Stimulated activated CD8-positive, alpha-beta memory T cell treated with anti-CD3 and anti-CD28 coated beads, Interleukin-4, amount 100 ng/mL, for 1 hour (primary cell): ENCODE data around the gene ZNF263.
"Not testable (repeated sequence)": the region's sequence is repeated elsewhere in the genome, so short reads cannot be mapped to it uniquely, and the experiment has no call there.

ENCODE experiments used
- DNase-seq, 2 donors: peaks; one replicate each; pipeline ENCODE4 v3.0.0-alpha.2; 2020; ENCODE audit warnings: low read depth in 2 of 2, low spot score in 1 of 2

ZNF263 gene

DNA sequence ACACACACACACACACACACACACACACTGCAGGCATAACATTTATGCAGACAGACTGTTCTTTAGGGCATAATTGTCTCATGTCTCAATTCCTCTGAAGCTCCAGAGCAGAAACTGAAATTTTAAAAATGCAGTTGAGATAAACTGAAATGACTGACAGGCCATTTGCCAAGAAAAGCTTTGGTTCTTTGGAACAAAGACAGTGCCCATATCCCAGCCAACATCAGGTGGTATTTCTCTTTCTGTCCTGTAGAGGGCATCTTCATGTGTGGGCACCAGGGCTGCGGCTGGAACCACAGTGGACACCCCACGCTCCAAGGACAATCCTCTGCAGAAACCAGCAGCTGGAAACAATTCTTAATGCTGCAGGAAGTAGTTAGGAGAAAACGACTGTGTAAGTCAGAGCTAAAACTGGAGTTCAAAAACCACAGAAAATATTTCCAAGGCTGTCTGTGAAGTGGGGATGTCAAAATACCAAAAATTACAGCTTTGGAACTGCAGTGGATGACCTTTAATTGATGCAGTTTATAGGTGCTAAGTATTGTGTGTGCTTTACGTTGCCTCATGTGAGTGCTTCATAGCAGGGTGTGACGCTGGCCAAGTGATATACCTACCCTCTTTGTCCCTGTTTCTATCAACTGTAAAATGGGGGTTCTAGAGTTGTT, 16.3 kb upstream of the ZNF263 start:
- DNase-seq = no peak

GRCh38 chr16:3268294-3268693, 15.0 kb upstream of the ZNF263 start:
- no peak for DNase-seq

- DNase-seq = not testable (repeated sequence)
These were observed 12.6 kb upstream of the ZNF263 start for GRCh38 chr16:3270718-3271117.

DNA sequence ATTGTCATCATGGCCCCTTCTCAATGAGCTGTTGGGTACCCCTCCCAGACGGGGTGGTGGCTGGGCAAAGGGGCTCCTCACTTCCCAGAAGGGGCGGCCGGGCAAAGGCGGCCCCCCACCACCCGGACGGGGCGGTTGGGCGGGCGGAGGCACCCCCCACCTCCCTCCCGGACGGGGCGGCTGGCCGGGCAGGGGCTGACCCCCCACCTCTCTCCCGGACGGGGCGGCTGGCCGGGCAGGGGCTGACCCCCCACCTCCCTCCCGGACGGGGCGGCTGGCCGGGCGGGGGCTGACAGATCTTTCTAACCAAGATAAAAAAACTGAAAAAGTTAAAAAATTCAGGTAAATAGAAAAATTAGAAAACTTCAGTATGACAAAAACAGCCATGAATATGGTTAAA, 12.0 kb upstream of the ZNF263 start:
- DNase-seq = not testable (repeated sequence)

DNA sequence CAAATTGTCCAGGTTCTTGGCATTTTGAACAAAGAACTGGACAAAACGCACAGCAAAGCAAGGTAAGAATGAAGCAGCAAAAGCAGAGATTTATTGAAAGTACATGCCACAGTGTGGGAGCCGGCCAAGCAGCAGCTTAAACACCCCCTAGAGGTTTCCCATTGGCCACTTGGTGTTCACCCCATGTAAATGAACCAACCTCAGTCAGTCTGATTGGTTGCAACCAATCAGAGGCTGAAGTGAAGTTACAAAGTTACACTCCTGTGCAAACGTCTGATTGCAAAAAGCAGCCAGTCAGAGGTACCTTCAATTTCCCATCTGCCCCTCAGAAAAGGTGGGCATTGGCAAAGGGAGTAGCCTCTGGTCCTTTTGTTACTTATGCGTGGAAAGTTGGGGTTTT, 8.8 kb upstream of the ZNF263 start:
- no peak for DNase-seq

- no peak for DNase-seq
These were observed 8.3 kb upstream of the ZNF263 start for GRCh38 chr16:3274947-3275346.

GRCh38 chr16:3276679-3277078, 6.6 kb upstream of the ZNF263 start:
- no peak for DNase-seq

GRCh38 chr16:3281222-3281820, 2.0 kb upstream of the ZNF263 start:
- DNase-seq = no peak

- DNase-seq = no peak
These were observed 1.1 kb upstream of the ZNF263 start for GRCh38 chr16:3282103-3282729.

DNA sequence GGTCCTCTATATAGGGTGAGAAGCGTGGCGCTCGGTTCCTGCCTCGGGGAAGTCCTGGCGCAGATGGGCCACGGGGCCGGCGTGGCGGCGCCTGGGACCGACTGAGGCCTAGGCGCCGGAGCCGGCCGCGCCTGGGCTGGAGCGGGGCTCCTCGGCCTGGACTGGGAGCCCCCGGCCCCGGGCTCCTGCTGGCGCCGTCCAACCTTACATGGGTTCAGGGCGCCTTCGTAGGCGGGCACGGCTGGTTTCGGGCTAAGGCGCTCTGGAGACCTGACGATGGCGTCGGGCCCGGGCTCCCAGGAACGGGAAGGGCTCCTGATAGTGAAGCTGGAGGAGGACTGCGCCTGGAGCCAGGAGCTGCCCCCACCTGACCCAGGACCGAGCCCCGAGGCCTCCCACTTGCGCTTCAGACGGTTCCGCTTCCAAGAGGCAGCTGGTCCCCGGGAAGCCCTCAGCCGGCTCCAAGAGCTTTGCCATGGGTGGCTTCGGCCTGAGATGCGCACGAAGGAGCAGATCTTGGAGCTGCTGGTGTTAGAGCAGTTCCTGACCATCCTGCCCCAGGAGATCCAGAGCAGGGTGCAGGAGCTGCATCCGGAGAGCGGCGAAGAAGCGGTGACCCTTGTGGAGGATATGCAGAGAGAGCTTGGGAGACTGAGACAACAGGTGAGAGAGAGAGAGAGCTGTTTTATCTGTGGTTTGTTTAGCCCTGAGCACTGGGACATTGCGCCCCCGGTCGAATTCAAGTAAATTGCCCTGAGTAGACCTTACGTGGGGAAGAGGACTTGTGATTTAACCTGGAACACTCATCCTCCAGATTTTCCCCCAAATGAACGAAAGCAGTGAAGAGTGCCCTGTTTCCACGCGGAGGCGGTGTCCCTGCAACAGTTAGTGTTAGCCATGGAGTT, 504 bp downstream of the ZNF263 start:
- DNase-seq = no peak

DNA sequence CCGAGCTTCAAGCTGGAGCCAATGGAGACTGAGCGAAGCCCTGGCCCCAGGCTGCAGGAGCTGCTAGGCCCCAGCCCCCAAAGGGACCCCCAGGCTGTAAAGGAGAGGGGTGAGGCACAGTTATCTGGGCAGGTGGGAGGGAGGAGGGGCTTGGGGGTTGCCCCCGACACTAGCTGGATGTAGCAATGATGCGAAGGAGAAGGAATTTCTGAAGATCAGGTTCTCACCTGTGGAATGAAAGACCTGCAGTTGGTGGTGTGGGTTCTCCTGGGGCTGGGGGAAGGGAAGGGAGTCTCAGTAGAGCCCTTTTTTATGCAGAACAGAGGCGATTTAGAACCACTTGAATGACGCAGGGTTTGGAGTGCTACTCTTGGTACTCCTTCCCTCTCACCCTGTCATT, 1.8 kb downstream of the ZNF263 start:
- no peak for DNase-seq

GRCh38 chr16:3289998-3290673, 6.8 kb downstream of the ZNF263 start:
- DNase-seq = no peak

DNA sequence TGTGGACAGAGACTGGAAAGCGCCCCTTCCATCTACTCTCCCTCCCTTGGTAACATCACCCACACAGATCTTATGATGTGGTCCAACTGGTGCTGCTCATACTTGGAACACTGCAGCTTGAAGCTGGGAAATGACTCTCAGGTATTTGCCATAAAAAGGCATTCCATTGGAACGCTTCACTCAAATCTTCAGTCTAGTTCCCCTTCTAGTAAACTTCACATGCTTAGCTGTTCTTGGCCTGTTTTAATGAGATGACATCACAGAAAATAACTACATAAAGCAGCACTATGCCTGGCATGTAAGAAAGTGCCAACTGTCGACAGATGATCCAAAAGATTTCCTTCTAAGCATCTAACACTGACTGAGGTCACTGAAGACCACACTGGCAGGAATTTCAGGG, 9.3 kb downstream of the ZNF263 start:
- no peak for DNase-seq

GRCh38 chr16:3295209-3295608, 11.9 kb downstream of the ZNF263 start:
- DNase-seq = no peak

DNA sequence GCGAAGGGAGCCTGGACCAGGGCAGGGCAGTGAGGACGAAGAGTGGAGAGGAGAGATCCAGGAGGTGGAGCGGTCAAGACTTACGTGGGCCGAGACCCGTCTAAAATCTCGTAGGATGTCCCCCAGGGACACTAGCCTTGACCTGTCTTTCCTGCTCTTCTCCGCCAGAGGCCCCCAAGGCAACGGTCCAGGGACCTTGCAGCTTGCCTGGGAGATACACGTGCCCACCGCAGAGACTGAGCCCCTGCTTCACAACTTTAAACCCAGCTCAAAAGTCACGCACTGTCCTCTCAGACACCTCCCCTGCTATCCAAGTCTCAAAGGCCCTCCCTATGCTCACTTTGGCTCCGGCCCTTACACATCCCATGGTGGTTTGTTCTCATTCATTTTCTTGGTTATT, 12.5 kb downstream of the ZNF263 start:
- DNase-seq = no peak

DNA sequence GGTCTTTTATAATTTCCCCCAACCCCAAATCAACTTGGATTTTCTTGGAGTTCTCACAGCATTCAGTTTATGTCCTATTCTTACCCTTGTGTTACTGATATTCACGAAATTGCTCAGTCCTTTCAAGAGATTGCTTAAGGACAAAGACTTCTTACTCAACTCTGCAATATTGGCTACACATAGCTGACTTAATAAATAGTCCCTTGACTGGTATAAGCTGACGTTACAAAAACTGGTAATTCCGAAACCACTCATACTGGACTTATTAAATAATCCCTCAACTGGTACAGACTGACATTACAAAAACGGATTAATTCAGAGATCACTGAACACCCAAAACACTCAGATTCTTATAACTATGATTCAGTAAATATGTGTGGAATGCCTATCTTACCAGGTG, 21.1 kb downstream of the ZNF263 start:
- DNase-seq = no peak

GRCh38 chr16:3305109-3306068, 22.1 kb downstream of the ZNF263 start, which contains the start of the genes TIGD7 and ZNF75A:
Gene TIGD7 (minus strand): TSS chr16:3305430. CDS start chr16:3300614, 4,816 bp downstream.
Gene ZNF75A (plus strand): TSS chr16:3305497. CDS start chr16:3308429, 2,932 bp downstream.
- DNase-seq = peak; percentile 40 to 63

- DNase-seq = no peak
These were observed 22.8 kb downstream of the ZNF263 start for GRCh38 chr16:3306078-3306477.

DNA sequence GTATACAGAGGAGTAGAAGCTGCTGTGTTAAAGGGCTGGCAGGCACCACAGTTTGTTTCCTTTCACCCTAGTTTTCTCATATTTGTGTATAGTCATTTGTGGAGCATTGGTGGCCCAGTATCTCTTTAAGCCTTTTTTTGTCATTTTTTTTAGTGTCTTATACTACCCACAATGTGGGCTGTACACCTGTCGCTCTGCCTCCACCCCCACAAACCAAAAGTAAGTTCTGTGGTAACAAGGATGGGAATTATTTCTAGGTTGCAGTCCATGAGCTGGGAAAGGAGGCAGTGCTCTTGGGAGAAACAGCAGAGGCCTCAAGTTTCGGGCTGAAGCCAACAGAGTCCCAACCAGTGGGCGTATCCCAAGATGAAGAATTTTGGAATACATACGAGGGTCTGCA, 28.2 kb downstream of the ZNF263 start:
- DNase-seq = no peak
